NOMO-1 (cell line): Measurements from ENCODE around the gene ELFN2.

Source experiments
- DNase-seq, 2 experiments: peaks; one replicate each; lab custom pipeline; 2025; ENCODE audit not compliant: unreplicated experiment in 2 of 2; lab: John Stamatoyannopoulos, UW

Gene ELFN2

DNA sequence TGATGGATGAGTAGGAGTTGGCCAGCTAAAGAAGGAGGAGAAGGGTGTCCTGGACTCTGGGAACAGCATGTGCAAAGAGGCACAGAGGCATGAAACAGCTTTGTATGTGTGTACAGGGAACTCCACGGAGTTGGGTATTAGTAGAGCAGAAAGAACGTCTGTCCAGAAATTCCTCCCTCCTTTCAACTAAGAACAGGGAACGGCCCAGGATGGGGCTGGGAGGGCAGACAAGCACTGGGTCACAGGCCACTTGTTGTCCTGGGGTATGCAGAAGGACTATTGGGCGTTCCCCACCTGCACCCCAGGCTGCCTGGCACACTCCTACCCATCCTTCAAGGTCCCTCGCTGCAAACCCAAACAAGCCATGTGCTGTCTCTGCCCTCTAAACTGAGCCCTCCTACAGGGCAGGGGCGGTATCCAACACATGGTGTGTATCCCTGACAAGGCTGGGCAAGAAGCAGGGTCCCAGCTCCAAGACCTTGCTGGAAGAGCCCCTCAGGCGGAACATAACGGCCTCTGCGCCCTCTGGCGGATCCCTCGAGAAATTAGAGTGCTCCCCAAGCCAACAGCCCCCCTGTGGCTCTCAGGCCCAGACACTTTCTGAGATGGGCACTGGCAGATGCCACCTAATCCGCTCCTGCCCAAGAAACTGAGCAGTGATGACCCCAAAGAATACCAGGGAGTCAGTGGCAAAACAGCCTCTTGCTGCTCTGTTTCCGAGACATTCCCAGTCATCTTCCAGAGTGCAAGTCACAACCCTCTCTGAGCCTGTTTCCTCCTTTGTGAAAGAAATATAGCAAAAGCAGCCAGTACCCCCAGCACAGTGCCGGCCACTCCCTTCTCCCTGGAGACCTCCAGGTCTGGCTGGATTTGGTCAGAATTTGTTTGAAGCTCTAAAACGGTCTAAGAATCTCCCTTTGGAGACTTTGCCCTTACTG is 1.6 kb upstream of the ELFN2 start:
- peak in 1 of 2 experiments; percentile 16 for DNase-seq

DNA sequence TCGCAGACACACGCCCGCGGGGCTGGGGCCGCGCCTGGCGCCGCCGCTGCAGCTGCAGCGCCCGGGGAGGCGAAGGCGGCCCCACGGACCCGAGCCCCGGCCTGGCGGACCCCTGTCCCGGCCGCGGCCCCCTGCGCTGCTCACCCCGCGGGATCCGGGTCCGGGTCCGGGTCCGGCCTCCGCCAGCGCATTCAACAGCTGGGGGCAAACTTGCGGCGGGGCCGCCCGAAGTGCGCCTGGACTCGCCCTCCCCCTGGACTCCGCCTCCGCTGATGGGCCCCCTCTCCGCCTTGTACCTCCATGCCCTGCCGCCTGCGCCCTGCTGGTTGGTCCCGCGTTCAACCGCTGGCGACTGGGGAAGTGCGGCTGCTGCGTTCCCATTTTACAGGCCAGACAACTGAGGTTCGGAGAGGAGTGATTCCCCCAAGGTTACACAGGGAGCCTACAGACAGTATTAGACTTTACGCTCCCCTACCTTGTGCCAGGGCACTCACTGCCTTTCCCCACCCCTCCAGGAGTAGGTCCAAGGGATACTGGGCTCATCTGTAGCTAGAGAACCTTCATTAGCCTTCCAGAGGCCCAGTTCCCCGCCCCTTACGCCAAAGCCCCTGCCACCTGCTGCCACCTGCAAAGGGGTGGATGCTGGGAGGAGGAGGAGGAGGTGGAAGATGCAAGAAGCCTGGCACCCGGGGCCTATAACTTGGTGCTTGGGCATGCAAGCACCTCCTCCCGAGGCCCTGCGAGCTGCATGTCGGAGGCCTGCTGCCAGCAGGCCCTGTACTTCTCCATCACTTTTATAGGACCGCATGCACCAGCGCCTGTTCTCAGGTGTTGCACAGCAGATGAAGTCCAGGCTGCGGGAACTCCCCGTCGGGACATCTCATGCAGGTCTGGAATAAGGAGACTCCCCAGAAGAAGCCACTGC is 694 bp upstream of the ELFN2 start:
- no peak for DNase-seq

GRCh38 chr22:37426706-37427134 is 559 bp downstream of the ELFN2 start:
- DNase-seq, result no peak

DNA sequence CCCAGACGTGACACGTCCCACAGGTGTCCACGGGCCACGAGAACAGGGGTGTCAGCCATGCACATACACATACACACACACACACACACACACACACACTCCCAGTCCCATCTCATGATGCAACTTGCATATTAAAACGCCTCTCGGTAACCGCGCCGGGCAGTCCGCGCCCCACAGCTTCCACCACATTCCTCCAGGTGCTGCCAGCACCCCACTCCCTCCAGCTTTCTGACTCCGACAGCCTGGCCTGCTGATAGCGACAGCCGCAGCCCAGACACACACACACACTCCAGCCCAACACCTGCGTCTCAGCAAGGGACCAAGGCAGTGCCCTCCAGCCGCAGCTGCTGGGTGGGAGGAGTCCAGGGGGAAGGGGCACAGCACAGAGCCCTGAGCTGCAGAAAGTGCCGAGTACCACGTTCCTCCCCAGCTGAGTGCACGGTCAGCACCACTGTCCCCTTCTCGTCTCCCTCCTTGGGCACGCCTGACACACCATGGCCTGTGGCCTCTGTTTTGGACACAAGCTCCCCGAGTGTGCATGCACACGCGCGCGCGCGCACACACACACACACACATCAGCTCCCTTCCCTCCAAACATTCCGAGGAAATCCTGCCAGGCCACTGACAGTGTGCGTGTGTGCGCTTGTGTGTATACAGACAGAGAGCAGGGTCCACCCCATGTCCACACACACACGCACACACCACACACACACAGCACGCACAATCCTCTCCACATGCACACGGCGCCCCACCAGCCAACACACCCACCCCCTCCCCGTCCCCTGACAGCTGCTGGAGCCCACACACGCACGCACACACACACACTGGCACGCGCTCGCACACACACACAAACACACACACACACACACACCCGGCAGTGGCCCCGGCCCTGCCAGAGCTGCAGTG is 1.2 kb downstream of the ELFN2 start:
- no peak for DNase-seq

DNA sequence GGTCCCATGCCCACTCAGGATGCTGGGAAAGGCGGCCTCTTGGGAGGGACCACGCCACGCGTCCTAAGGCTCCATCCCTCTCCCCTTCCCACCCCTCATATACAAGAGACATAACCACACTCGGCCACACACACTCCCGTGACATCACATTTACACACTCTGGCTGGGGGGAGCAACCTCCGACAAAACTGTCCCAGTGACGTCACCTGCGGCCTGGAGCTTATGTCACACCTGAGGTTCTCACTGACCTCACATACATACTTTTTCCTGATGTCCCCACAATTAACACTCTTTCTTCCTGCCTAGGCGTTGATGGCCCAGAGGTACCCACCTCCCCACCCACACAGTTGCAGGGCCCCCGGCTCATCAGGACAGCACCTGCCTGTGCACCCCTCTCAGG is 1.9 kb downstream of the ELFN2 start:
- DNase-seq, result no peak

DNA sequence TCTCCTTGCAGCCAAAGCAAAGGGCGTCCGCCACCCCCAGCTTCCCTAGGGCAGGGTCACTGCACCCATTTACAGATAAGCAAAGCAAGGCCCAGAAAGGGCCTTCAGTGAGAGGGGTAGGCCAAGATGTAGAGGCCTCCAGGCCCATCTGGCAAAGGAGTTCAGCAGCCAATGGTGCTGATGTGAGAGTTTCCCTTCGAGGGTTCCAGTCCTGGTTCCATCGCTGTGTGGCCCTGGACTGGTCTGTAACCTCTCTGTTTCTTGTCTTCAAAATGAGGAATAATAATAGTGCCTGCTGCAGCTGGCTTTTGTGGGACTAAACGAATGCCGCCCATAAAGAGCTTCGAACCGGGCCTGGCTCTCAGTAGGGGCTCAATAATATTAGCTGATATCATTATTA is 4.0 kb downstream of the ELFN2 start:
- no peak for DNase-seq

DNA sequence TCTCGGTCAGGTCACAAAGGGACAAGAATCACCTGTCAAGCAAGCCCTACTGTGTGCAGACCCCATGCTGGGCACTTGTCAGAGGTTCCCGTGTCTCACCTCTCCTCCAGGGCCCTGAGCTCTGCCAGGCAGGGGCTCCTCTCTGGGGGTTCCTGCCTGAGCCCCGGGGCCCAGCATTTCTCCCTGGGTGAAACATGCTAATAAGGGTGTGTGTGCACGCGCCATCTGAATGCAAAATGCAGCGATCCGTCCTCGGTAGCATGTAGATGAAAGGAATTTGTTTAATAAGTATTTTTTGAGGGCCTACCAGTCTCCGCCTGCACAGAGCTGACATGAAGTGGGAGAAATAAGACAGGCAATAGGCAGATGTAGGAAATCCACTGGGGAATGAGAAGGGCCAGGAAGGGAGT is 5.8 kb downstream of the ELFN2 start:
- DNase-seq, result no peak

DNA sequence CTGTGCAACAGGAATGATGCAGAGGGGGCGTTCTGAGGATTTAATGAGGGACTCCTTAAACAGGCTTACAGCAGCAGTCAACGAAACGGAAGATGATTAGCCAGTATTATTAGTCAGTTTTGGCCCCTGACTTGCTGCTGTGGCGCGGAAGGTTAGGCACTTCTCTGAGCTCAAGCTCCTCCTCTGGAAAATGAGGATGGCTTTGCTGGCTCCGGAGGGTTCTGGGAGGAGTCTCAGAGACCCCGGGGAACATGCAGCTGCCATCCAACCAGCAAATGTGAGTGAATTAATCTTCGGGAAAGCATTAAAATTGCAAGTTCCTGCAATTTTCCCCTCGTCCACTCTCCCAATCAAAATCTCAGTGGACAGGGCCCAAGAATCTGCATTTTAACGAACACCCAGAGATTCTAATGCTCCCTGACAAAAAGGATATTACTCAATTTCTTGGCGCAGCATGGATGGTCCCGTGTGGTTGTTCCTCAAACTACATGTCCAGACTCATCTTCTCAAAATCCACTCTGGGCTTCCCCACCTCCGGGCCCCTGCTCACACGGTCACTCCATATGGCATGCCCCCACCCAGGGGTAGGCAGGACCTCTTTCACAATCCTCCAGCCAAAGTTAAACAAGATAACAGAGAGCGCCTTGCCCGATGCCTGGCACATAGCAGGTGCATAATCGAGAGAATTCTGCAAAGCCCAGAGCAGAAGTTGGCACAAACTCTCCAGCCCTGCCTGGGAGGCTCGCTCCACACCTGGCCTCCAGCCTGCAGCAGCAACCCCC is 6.4 kb downstream of the ELFN2 start:
- DNase-seq, result peak; percentile 30 to 37

- no peak for DNase-seq
Observed at GRCh38 chr22:37419969-37420685, 7.2 kb downstream of the ELFN2 start.

DNA sequence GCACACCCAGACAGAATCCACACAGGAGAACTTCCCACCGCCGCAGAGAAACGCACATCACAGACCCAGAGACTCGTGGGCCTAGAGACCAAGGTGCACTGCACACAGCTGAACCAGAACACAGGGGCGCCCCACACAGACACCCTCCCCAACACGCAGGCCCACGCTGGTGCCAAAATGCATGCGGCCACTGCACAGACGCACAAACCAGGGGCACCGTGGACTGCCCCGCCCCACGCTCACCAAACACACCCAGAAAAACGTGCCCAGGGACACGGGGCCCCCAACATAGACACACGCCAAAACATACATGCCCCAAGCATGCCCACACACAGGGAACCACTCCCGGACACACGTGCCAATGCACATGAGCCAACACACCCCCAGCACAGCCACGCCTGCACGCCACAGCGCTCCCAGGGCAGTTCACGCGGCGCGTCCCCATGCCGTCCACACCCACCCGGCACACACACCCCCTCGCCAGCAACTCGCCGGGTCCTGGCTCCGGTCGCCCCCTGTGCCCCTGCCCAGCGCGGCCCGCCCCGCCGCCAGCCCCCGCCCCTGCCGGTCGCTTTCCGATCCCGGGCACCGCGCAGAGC is 7.8 kb downstream of the ELFN2 start:
- DNase-seq, result no peak

DNA sequence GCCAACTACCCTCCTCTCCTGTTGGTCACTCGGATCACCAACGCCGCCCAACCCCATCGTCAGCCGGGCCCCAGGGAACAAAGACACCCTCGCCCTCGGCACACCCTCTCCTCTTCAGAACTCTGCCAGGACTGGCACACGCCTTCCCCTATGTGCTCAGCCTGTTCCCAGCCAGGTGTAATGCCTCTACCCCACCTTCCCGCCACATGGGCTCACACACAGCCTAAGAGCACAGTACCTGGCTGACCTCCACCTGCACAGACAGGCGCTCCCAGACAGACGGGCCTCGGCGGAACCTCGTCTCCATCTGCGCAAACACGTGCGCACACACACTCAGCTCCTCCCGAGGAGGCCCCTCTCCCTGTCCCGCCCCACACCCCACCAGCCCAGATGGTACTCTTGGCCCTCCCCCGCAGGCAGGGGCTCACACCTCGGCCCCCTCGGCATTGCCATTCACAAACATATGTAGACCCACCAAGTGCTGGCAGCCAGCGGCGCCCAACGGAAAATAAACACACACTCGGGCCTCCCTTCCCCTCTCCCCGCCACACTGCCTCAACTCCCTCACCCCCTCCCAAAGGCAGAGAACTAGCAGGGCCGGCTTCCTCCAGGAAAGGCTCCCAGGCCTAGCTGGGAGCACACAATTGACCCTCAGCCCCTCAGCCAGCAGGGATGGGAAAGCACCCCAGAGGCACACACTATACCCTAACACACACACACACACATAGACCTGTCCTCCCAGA is 8.5 kb downstream of the ELFN2 start:
- DNase-seq, result no peak

DNA sequence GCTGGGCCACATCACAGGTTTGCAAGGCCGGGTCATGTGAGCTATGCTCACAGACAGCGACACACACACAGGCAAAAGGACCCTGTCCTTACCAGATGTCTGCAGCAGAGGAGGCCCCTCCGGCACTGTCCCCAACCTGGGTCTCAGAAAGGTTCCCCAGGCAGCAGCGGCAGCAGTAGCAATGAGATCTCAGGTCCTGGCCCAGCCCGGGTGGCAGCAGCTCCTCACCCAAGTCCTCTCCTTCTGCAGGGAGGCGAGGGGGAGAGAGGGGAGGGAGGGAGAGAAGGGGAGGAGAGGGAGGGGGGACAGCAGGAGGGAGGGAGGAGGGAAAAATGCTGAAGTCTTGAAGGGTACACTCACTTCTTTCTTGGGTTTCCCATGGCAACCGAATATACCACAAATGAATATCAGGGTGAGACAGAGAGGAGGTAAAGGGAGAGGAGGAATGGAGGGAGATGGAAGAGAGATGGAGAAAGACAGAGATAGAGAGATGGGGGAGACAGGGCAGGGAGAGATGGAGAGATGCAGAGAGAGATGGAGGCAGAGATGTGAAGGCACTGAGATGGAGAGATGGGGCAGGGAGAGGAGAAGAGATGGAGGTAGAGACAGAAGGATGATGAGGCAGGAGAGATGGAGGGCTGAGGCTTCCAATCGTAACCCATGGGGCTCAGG is 9.5 kb downstream of the ELFN2 start:
- DNase-seq, result no peak

GRCh38 chr22:37417264-37417663 is 10.0 kb downstream of the ELFN2 start:
- DNase-seq, result no peak

DNA sequence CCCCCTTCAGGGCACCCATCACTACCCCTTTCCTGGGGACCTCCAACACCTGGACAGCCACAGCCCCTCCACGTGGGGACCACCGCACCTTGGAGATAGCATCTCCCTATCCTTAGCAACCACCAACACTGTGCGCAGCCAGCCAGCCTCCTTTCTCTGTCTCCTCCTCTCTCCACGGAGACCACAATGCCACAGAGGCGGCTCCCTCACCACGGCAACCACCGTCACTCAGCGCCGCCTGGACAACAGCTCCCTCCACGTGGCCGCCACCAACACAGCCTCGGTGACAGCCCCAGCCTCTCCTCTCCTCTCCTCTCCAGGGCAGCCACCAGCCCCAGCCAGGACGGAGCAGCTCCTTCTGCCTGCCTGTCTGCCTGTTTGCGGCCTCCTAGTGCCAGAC is 10.5 kb downstream of the ELFN2 start:
- peak; percentile 14 to 43 for DNase-seq

GRCh38 chr22:37416389-37416788 is 10.9 kb downstream of the ELFN2 start:
- DNase-seq, result no peak

- DNase-seq, result no peak
Observed at GRCh38 chr22:37415210-37415609, 12.1 kb downstream of the ELFN2 start.

DNA sequence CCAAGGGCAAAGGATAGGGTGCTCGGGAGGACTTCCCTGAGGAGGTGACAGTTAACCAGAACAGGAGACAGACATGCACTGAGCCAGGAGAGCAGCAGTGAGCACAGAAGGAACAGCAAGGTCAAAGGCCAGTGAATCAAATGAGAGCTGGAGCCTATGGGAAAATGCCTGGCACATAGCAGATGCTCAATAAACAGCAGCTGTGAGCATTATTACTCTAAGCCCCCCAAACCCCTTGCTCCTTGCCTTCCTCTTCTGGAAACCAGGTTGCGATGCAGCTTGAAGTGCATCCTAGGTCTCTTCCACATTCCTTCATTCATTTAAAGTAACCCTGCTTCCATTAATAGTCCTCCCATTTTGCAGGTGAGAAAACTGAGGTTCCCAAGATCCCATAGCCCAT is 13.0 kb downstream of the ELFN2 start:
- DNase-seq, result no peak
